ENCODE measurements around the gene RASSF3.
"Not testable (repeated sequence)": the region's sequence is repeated elsewhere in the genome, so short reads cannot be mapped to it uniquely, and the experiment has no call there.

RASSF3 gene

GRCh38 chr12:64610079-64610659 is at the start of gene RASSF3:
TSS of gene RASSF3 (plus strand) at chr12:64610495. CDS start at chr12:64610633, 138 bp downstream.
- DNase-seq (ENCODE audit: low read depth, low spot score), result no peak

- no peak for DNase-seq (ENCODE audit: low read depth, low spot score)
These were observed 48.8 kb upstream of the RASSF3 start for GRCh38 chr12:64561302-64562136.

- DNase-seq (ENCODE audit: low read depth, low spot score), result no peak
These were observed 44.2 kb upstream of the RASSF3 start for GRCh38 chr12:64566122-64566521.

DNA sequence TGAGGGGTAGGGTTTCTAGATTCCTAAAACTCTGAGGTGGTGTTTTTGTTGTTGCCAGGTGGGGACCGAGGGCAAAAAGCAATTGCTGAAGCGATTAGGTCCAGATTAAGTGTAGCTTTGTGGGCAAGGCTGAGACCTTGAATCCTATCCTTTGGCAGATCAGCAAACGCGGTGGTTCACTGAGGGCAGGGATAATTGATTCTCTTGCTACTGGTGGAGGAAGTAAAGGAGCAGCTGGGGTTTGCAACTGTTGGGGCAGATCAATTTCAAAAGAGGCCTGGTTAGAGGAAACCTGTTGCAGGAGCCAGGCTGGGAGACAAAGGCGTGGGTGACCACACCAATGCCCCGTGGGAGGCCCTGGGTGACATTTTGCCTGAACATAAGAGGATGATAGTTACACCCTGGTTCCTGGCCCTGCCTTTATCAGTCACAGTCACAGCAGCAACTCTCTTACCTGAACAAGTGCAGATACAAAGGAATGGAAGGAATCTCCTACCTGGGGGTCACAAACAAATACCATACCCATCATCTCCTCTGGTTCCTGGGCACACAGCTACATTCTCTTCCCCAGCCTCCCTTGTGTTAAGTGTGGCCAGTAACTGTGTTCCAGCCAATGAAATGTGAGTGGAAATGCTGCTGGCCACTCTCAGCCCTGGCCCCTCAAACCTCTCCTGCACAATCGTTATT is 43.3 kb upstream of the RASSF3 start:
- no peak for DNase-seq (ENCODE audit: low read depth, low spot score)

GRCh38 chr12:64567570-64567969 is 42.7 kb upstream of the RASSF3 start:
- DNase-seq (ENCODE audit: low read depth, low spot score), result no peak

- DNase-seq (ENCODE audit: low read depth, low spot score), result no peak
These were observed 42.0 kb upstream of the RASSF3 start for GRCh38 chr12:64568298-64568697.

GRCh38 chr12:64569923-64570691 is 40.2 kb upstream of the RASSF3 start:
- no peak for DNase-seq (ENCODE audit: low read depth, low spot score)

DNA sequence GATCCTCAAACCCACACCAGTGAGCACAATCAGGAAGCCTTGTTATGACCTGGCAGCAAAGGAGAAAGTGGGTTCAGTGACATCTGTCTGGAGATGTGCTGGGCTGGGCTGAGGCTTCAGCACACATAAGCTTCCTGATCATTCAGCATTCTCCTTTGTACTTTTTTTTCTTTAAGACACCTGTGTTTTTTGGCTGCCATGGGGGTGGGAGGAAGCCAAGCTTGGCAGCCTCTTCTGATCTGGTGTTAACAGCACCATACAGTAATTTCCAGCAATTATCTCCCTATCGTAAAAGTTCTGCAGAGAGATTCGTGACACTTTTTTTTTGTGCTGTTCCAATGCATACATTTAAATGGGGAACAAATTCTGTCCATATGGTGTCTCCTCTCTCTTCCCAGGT is 38.9 kb upstream of the RASSF3 start:
- no peak for DNase-seq (ENCODE audit: low read depth, low spot score)

GRCh38 chr12:64572241-64572640 is 38.1 kb upstream of the RASSF3 start:
- DNase-seq (ENCODE audit: low read depth, low spot score), result no peak

DNA sequence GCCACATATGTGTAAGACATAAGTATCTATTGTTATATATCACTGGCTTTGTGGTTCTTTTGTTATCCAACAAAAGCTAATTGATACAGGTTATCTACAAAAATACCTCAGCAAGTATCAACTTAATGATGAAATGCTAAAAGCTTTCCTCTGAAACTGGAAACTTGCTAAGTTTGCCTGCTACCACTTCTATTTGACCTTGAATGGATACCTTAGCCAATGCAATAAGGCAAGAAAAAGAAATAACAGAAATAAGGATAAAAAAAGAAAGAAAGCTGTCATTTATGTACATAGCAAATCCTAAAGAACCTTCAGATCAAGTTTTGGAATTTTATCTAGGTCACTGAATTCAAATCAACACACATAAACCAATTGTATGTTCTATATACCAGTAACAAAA is 35.5 kb upstream of the RASSF3 start:
- DNase-seq (ENCODE audit: low read depth, low spot score), result no peak

DNA sequence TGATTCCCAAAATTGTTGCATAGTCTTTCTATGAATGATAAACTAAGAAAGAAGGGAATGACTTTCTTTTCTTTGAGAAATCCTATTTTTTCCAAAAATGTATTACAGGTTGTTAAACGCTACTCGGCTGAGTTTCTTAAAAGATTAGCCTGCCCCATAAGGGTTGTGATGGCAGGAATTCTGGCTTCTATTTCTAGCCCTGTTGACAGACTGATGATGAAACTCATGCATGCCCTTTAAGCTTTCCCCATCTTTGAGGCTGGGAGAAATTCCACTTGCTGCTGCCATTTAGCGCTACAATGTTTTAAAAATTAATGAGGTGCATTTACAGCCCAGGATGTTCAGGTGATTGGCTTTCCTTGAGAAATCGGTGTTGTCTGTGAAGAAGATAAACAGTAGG is 33.2 kb upstream of the RASSF3 start:
- no peak for DNase-seq (ENCODE audit: low read depth, low spot score)

GRCh38 chr12:64578566-64578965 is 31.7 kb upstream of the RASSF3 start:
- no peak for DNase-seq (ENCODE audit: low read depth, low spot score)

GRCh38 chr12:64580681-64581080 is 29.6 kb upstream of the RASSF3 start:
- DNase-seq (ENCODE audit: low read depth, low spot score), result no peak

GRCh38 chr12:64582114-64582513 is 28.2 kb upstream of the RASSF3 start:
- no peak for DNase-seq (ENCODE audit: low read depth, low spot score)

DNA sequence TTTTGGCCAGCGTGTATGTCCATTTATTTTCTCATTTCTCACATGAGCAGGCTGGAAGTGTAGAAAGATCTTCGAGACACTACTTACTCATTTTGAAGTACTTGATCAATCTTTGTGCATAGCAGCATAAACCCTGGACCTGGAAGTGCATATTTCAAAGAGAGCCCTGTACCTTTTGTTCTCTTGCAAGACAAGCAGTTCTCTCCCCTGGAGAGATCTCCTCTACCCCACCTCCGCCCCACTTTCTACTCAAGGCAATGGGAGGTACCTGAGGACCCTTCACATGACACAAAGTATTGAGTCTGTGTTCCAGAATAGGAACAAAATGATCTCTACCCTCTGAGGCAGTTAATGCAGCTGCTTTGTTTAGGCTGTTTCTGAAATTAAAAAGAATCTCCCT is 27.4 kb upstream of the RASSF3 start:
- DNase-seq (ENCODE audit: low read depth, low spot score), result no peak

DNA sequence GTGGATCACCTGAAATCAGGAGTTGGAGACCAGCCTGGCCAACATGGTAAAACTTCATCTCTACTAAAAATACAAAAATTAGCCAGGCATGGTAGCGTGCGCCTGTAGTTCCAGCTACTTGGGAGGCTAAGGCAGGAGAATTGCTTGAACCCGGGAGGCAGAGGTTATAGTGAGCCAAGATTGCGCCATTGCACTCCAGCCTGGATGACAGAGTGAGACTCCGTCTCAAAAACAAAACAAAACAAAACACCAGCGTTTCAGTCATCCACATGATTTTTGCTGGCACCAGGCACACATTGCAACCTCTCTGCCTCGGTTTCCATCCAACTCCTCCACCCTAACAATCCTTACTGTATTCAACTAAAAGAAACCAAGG is 26.9 kb upstream of the RASSF3 start:
- DNase-seq (ENCODE audit: low read depth, low spot score), result not testable (repeated sequence)

- DNase-seq (ENCODE audit: low read depth, low spot score), result no peak
These were observed 26.4 kb upstream of the RASSF3 start for GRCh38 chr12:64583771-64584421.

DNA sequence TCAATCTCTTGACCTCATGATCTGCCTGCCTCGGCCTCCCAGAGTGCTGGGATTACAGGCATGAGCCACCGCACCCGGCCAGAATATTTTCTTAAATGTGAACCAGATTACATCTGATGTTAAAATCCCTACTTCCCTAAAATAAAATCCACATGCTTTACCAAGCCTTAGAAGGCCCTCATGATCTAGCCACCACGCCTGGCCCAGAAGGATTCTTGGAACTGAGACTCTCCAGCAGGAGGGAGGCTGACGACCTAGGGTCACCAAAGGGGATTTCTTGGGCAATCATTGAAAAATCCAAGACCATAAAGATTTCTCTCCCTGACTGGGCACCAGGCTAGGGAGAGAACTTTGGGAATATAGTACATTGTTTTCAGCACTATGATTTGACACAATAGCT is 25.2 kb upstream of the RASSF3 start:
- DNase-seq (ENCODE audit: low read depth, low spot score), result no peak

DNA sequence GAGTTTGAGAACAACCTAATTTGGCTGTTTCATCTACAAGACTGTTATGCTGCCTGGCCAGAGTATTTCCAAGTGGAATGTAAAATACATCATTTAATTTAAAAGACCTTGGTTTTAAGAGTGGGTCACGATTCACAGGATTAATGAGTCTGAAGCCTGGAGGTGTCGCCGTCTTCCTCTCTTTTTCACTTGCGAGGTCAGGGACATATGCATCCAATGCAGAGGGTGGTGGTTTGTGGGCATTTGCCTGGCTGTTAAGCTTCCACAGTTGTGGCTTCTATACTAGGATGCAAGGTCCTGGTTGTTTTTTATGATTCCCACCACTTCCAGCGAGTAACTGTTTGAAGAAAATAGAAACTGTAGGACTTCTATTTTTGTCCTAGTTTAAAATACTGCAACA is 22.8 kb upstream of the RASSF3 start:
- DNase-seq (ENCODE audit: low read depth, low spot score), result no peak

- DNase-seq (ENCODE audit: low read depth, low spot score), result no peak
These were observed 20.1 kb upstream of the RASSF3 start for GRCh38 chr12:64590183-64590582.

All from brain pericyte (primary cell).